Endothelial cell (in vitro differentiated cells): ENCODE data around the gene CPOX. TPM values are rescaled to one million over a fixed set of nuclear protein-coding genes. Genes with fewer than 3 reads are reported as not detected.

Experiments used
- DNase-seq: peaks from one replicate; pipeline ENCODE4 v3.0.0; 2021; ENCODE audit warnings: low spot score
- H3K27ac Mint-ChIP-seq: one replicate; pipeline ENCODE4 v1.8.0; 2021; ENCODE audit warnings: mixed read lengths, inconsistent platforms; ENCODE audit not compliant: unreplicated experiment
- H3K27me3 Mint-ChIP-seq: one replicate; pipeline ENCODE4 v1.8.0; 2021; ENCODE audit warnings: mild to moderate bottlenecking, moderate library complexity, mixed read lengths, inconsistent platforms; ENCODE audit not compliant: unreplicated experiment
- H3K36me3 Mint-ChIP-seq: one replicate; pipeline ENCODE4 v1.8.0; 2021; ENCODE audit warnings: mild to moderate bottlenecking, low read depth, mixed read lengths, inconsistent platforms; ENCODE audit not compliant: unreplicated experiment
- H3K4me1 Mint-ChIP-seq: one replicate; pipeline ENCODE4 v1.8.0; 2021; ENCODE audit warnings: mild to moderate bottlenecking, mixed read lengths, inconsistent platforms; ENCODE audit not compliant: unreplicated experiment
- H3K4me3 Mint-ChIP-seq: one replicate; pipeline ENCODE4 v1.8.0; 2021; ENCODE audit warnings: mild to moderate bottlenecking, mixed read lengths, inconsistent platforms; ENCODE audit not compliant: unreplicated experiment
- H3K9me3 Mint-ChIP-seq: one replicate; pipeline ENCODE4 v1.8.0; 2021; ENCODE audit warnings: mixed read lengths, inconsistent platforms; ENCODE audit not compliant: unreplicated experiment
- CTCF ChIP-seq: fragments of 200-600 bp; sonication (generic); IDR thresholded peaks from one replicate; pipeline ENCODE4 v1.5.0; 2021; ENCODE audit warnings: antibody characterized with exemption; ENCODE audit not compliant: unreplicated experiment
- total RNA-seq: library from RNA; stranded (reverse); fragmentation: NEBNext Ultra II Directional; extraction: Animal tissue kit (Norgen Biotek cat#: 25700); gene quantifications from one replicate; pipeline ENCODE4 v1.2.1, GENCODE V29; 2021; ENCODE audit not compliant: unreplicated experiment

CPOX gene
- total RNA-seq, 1 donor from 2014 or later = 21.5 TPM

GRCh38 chr3:98587654-98588053 is 5.8 kb downstream of the CPOX start:
- Mint-ChIP-seq H3K4me1 (peaks cover 6% of the 10 kb centered on the region), H3K36me3 (peaks cover 12% of the 10 kb centered on the region), H3K9me3 (no peaks in the 10 kb centered on the region), H3K27me3 (no peaks in the 10 kb centered on the region), H3K27ac (no peak overlapping the region), H3K4me3 (no peak overlapping the region)
- DNase-seq = no peak
- TF ChIP-seq CTCF = no peak

- no peak overlapping the region for H3K4me3 Mint-ChIP-seq
- no peaks in the 10 kb centered on the region for H3K9me3 Mint-ChIP-seq
- DNase-seq = no peak
- H3K27me3 Mint-ChIP-seq = no peaks in the 10 kb centered on the region
- H3K4me1 Mint-ChIP-seq = no peaks in the 10 kb centered on the region
- TF ChIP-seq CTCF = no peak
- peaks cover 15% of the 10 kb centered on the region for H3K36me3 Mint-ChIP-seq
- no peak overlapping the region for H3K27ac Mint-ChIP-seq
Observed at GRCh38 chr3:98584547-98584946, 8.9 kb downstream of the CPOX start.

- no peak overlapping the region for H3K4me3 Mint-ChIP-seq
- H3K27ac Mint-ChIP-seq = no peak overlapping the region
- TF ChIP-seq CTCF = no peak
- H3K27me3 Mint-ChIP-seq = no peaks in the 10 kb centered on the region
- H3K9me3 Mint-ChIP-seq = no peaks in the 10 kb centered on the region
- no peak for DNase-seq
- peaks cover 14% of the 10 kb centered on the region for H3K36me3 Mint-ChIP-seq
- no peaks in the 10 kb centered on the region for H3K4me1 Mint-ChIP-seq
Observed at GRCh38 chr3:98583766-98584165, 9.6 kb downstream of the CPOX start.

- Mint-ChIP-seq H3K36me3 (peaks cover 16% of the 10 kb centered on the region), H3K27me3 (no peaks in the 10 kb centered on the region), H3K9me3 (no peaks in the 10 kb centered on the region), H3K4me1 (peaks cover 5% of the 10 kb centered on the region), H3K27ac (no peak overlapping the region), H3K4me3 (no peak overlapping the region)
- no peak for TF ChIP-seq CTCF
- DNase-seq = no peak
Observed at GRCh38 chr3:98582042-98582441, 11.4 kb downstream of the CPOX start.

- peaks cover 6% of the 10 kb centered on the region for H3K4me1 Mint-ChIP-seq
- H3K9me3 Mint-ChIP-seq = no peaks in the 10 kb centered on the region
- H3K4me3 Mint-ChIP-seq = no peak overlapping the region
- H3K27me3 Mint-ChIP-seq = no peaks in the 10 kb centered on the region
- DNase-seq = no peak
- TF ChIP-seq CTCF = no peak
- no peak overlapping the region for H3K27ac Mint-ChIP-seq
- H3K36me3 Mint-ChIP-seq = peaks cover 21% of the 10 kb centered on the region
Observed at GRCh38 chr3:98581474-98581873, 11.9 kb downstream of the CPOX start.
